ENCODE results near the gene TRUB2.

TRUB2 gene

DNA sequence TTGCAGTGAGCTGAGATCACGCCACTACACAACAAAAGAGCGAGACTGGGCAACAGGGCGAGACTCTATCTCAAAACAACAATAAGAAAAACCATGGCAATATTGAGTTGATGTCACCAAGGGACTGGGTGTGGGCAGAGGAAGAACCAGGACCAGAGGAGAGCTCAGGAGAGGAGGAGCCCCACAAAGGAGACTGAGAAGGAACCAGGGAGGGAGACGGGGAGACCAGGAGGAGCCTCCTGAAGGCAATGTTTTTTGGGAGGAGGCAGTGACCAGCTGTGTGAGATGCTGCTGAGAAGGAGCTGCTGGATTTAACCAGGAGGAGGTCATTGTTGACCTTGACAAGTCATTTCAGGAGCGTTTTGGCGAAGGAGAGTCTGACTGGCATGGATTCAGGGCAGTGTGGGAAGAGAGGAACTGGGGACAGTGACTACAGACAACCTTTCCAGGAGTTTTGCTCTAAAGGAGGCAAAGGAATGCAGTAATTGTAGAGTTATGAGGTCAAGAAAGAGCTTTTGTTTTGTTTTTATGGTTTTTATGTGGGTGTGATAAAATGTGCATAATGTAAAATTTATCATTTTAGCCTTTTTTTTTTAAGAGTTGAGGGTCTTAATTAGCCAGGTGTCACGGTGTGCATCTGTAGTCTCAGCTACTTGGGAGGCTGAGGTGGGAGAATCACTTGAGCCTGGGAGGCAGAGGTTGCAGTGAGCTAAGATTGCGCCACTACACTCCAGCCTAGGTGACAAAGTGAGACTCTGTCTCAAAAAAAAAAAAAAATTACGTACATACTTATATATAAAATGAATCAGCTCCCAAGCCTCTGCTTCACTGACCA lies 17.9 kb downstream of the TRUB2 start:
- TF ChIP-seq, protein P1, sequence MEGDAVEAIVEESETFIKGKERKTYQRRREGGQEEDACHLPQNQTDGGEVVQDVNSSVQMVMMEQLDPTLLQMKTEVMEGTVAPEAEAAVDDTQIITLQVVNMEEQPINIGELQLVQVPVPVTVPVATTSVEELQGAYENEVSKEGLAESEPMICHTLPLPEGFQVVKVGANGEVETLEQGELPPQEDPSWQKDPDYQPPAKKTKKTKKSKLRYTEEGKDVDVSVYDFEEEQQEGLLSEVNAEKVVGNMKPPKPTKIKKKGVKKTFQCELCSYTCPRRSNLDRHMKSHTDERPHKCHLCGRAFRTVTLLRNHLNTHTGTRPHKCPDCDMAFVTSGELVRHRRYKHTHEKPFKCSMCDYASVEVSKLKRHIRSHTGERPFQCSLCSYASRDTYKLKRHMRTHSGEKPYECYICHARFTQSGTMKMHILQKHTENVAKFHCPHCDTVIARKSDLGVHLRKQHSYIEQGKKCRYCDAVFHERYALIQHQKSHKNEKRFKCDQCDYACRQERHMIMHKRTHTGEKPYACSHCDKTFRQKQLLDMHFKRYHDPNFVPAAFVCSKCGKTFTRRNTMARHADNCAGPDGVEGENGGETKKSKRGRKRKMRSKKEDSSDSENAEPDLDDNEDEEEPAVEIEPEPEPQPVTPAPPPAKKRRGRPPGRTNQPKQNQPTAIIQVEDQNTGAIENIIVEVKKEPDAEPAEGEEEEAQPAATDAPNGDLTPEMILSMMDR (IDR thresholded peaks at IDR 0.05; ENCODE audit: low read depth, low read length, poor library complexity, severe bottlenecking) = no peak
- no peak for TF ChIP-seq EZH2phosphoT487 (IDR thresholded peaks at IDR 0.05; ENCODE audit: borderline replicate concordance, low read length)
- no peak overlapping the region for H3K4me2 ChIP-seq (ENCODE audit: low read length)
- no peaks in the 10 kb centered on the region for H3K79me2 ChIP-seq (ENCODE audit: control insufficient read depth, low read length)
- no peaks in the 10 kb centered on the region for H3K4me1 ChIP-seq (ENCODE audit: control insufficient read depth, low read length)
- no peak overlapping the region for H3K4me3 ChIP-seq (ENCODE audit: low read length)
- H3K9me3 ChIP-seq (ENCODE audit: control insufficient read depth, insufficient read depth, low read length) = no peaks in the 10 kb centered on the region
- H3K36me3 ChIP-seq (ENCODE audit: control insufficient read depth, low read length) = peaks cover 8% of the 10 kb centered on the region
- H3K27me3 ChIP-seq (ENCODE audit: control insufficient read depth, low read length) = no peaks in the 10 kb centered on the region
- H3K27ac ChIP-seq (ENCODE audit: low read depth, low read length) = no peak overlapping the region
- H4K20me1 ChIP-seq (ENCODE audit: control insufficient read depth, insufficient read depth, low read depth, low read length) = no peaks in the 10 kb centered on the region
- H3F3A ChIP-seq (ENCODE audit: control insufficient read depth, insufficient read depth) = no peaks in the 10 kb centered on the region
- no peaks in the 10 kb centered on the region for H3K9me2 ChIP-seq (replicated peaks; ENCODE audit: control insufficient read depth, low read length)

GRCh38 chr9:128298535-128299482 lies 23.4 kb downstream of the TRUB2 start:
- H3K27ac ChIP-seq (ENCODE audit: low read depth, low read length) = no peak overlapping the region
- no peaks in the 10 kb centered on the region for H3K79me2 ChIP-seq (ENCODE audit: control insufficient read depth, low read length)
- H3K9me2 ChIP-seq (replicated peaks; ENCODE audit: control insufficient read depth, low read length) = no peaks in the 10 kb centered on the region
- no peaks in the 10 kb centered on the region for H4K20me1 ChIP-seq (ENCODE audit: control insufficient read depth, insufficient read depth, low read depth, low read length)
- no peaks in the 10 kb centered on the region for H3K9me3 ChIP-seq (ENCODE audit: control insufficient read depth, insufficient read depth, low read length)
- H3K36me3 ChIP-seq (ENCODE audit: control insufficient read depth, low read length) = no peaks in the 10 kb centered on the region
- no peaks in the 10 kb centered on the region for H3K4me1 ChIP-seq (ENCODE audit: control insufficient read depth, low read length)
- no peak overlapping the region for H3K4me2 ChIP-seq (ENCODE audit: low read length)
- TF ChIP-seq EZH2phosphoT487 (IDR thresholded peaks at IDR 0.05; ENCODE audit: borderline replicate concordance, low read length) = no peak
- TF ChIP-seq, protein P1 (IDR thresholded peaks at IDR 0.05; ENCODE audit: low read depth, low read length, poor library complexity, severe bottlenecking) = no peak
- H3F3A ChIP-seq (ENCODE audit: control insufficient read depth, insufficient read depth) = no peaks in the 10 kb centered on the region
- no peak overlapping the region for H3K4me3 ChIP-seq (ENCODE audit: low read length)
- H3K27me3 ChIP-seq (ENCODE audit: control insufficient read depth, low read length) = no peaks in the 10 kb centered on the region

GRCh38 chr9:128297221-128297773 lies 24.9 kb downstream of the TRUB2 start:
- Histone ChIP-seq H3K4me2 (ENCODE audit: low read length) (no peak overlapping the region), H3K9me2 (replicated peaks; ENCODE audit: control insufficient read depth, low read length) (no peaks in the 10 kb centered on the region)

More at GRCh38 chr9:128297221-128297773, 24.9 kb downstream of the TRUB2 start:
- no peaks in the 10 kb centered on the region for H3K9me3 ChIP-seq (ENCODE audit: control insufficient read depth, insufficient read depth, low read length)
- H3K36me3 ChIP-seq (ENCODE audit: control insufficient read depth, low read length) = no peaks in the 10 kb centered on the region
- TF ChIP-seq, protein P1 (IDR thresholded peaks at IDR 0.05; ENCODE audit: low read depth, low read length, poor library complexity, severe bottlenecking) = no peak
- no peak for TF ChIP-seq EZH2phosphoT487 (IDR thresholded peaks at IDR 0.05; ENCODE audit: borderline replicate concordance, low read length)
- no peaks in the 10 kb centered on the region for H4K20me1 ChIP-seq (ENCODE audit: control insufficient read depth, insufficient read depth, low read depth, low read length)
- H3K4me1 ChIP-seq (ENCODE audit: control insufficient read depth, low read length) = no peaks in the 10 kb centered on the region
- no peaks in the 10 kb centered on the region for H3F3A ChIP-seq (ENCODE audit: control insufficient read depth, insufficient read depth)
- H3K27me3 ChIP-seq (ENCODE audit: control insufficient read depth, low read length) = no peaks in the 10 kb centered on the region
- H3K79me2 ChIP-seq (ENCODE audit: control insufficient read depth, low read length) = no peaks in the 10 kb centered on the region
- H3K27ac ChIP-seq (ENCODE audit: low read depth, low read length) = no peak overlapping the region
- no peak overlapping the region for H3K4me3 ChIP-seq (ENCODE audit: low read length)
